Caco-2 (cell line): ENCODE data around the gene SLC39A10. TPM values are rescaled to one million over a fixed set of nuclear protein-coding genes. Genes with fewer than 3 reads are reported as not detected.
"Not testable (repeated sequence)": the region's sequence is repeated elsewhere in the genome, so short reads cannot be mapped to it uniquely, and the experiment has no call there.

Experiments
- BruUV-seq: library from RNA; stranded (reverse); fragments of 400-500 nt; replicated peaks from 2 replicates; lab custom pipeline; 2021; lab: Mats Ljungman, UMichigan
- CTCF ChIA-PET: fragments of 300-600 bp; sonication (Branson Sonifier 250); formaldehyde crosslinking; loops from one replicate; lab custom pipeline; 2022; ENCODE audit warnings: antibody characterized with exemption; lab: Charles Lee
- POLR2A ChIA-PET: fragments of 300-600 bp; sonication (Branson Sonifier 250); formaldehyde crosslinking; loops from one replicate; lab custom pipeline; 2022; ENCODE audit warnings: antibody characterized with exemption; lab: Charles Lee
- DNase-seq, 2 experiments: peaks; one replicate each; pipeline versions ENCODE4 v3.0.0 to v3.0.0-alpha.2; 2020 to 2022
- H3K27me3 ChIP-seq: replicated peaks from 2 replicates; pipeline ENCODE4 v1.6.0; 2011; ENCODE audit warnings: low read length; ENCODE audit not compliant: control insufficient read depth, insufficient read depth
- H3K36me3 ChIP-seq: 2 replicates; pipeline ENCODE4 v1.5.1; 2011; ENCODE audit warnings: low read length; ENCODE audit not compliant: control insufficient read depth, insufficient read depth
- H3K4me1 ChIP-seq: fragments of 250-450 bp; sonication (Bioruptor Pico); 2 replicates; pipeline ENCODE4 v1.5.1; 2020; ENCODE audit warnings: mild to moderate bottlenecking
- H3K4me3 ChIP-seq: 2 replicates; pipeline ENCODE4 v1.5.1; 2011; ENCODE audit warnings: low read depth, mild to moderate bottlenecking, control low read depth, low read length
- H3K9me3 ChIP-seq: fragments of 250-450 bp; sonication (Bioruptor Pico); 2 replicates; pipeline ENCODE4 v1.5.1; 2020; ENCODE audit warnings: mild to moderate bottlenecking, moderate library complexity
- H3K27ac Mint-ChIP-seq: one replicate; pipeline ENCODE4 v1.8.0; 2022; ENCODE audit warnings: mixed read lengths; ENCODE audit not compliant: unreplicated experiment
- H3K27me3 Mint-ChIP-seq: one replicate; pipeline ENCODE4 v1.8.0; 2022; ENCODE audit warnings: mixed read lengths; ENCODE audit not compliant: insufficient read depth, unreplicated experiment
- H3K36me3 Mint-ChIP-seq: one replicate; pipeline ENCODE4 v1.8.0; 2022; ENCODE audit warnings: mild to moderate bottlenecking, mixed read lengths; ENCODE audit not compliant: insufficient read depth, unreplicated experiment
- H3K4me1 Mint-ChIP-seq: one replicate; pipeline ENCODE4 v1.8.0; 2022; ENCODE audit warnings: low read depth, mixed read lengths; ENCODE audit not compliant: unreplicated experiment
- H3K4me3 Mint-ChIP-seq: one replicate; pipeline ENCODE4 v1.8.0; 2022; ENCODE audit warnings: mild to moderate bottlenecking, moderate library complexity, mixed read lengths; ENCODE audit not compliant: unreplicated experiment
- H3K9me3 Mint-ChIP-seq: one replicate; pipeline ENCODE4 v1.8.0; 2022; ENCODE audit warnings: mixed read lengths; ENCODE audit not compliant: unreplicated experiment
- CTCF ChIP-seq, 2 experiments: fragments of 200-600 bp in 1 of 2; IDR thresholded peaks; 1 replicate in 1 of 2; 2 replicates in 1 of 2; pipeline versions ENCODE4 v1.5.1 to v1.8.0; 2011 to 2022; ENCODE audit warnings: antibody characterized with exemption in 1 of 2, control low read depth in 1 of 2, inconsistent platforms in 1 of 2, low read depth in 1 of 2, low read length in 1 of 2, mild to moderate bottlenecking in 1 of 2, moderate library complexity in 1 of 2; ENCODE audit not compliant: insufficient read depth in 1 of 2, severe bottlenecking in 1 of 2, unreplicated experiment in 1 of 2
- intact Hi-C: fragments of 100-400 bp; cut with micrococcal nuclease; formaldehyde crosslinking; loops from one replicate; pipeline ENCODE4 v1.10.0; 2022; ENCODE audit not compliant: unreplicated experiment
- total RNA-seq: library from RNA; stranded (reverse); gene quantifications from 2 replicates; pipeline ENCODE4 v1.2.3, GENCODE V29; 2022

The SLC39A10 gene
- total RNA-seq, 1 experiment from 2014 or later: 45.5 TPM

GRCh38 chr2:195687320-195688086, 30.5 kb downstream of the SLC39A10 start:
- H3K9me3 Mint-ChIP-seq: peaks cover 11% of the 10 kb centered on the region
- no peak overlapping the region for H3K27ac Mint-ChIP-seq
- Histone ChIP-seq H3K36me3 (no peaks in the 10 kb centered on the region), H3K27me3 (no peaks in the 10 kb centered on the region), H3K4me3 (no peak overlapping the region), H3K4me1 (no peaks in the 10 kb centered on the region), H3K9me3 (no peaks in the 10 kb centered on the region)
- no peak overlapping the region for H3K4me3 Mint-ChIP-seq
- TF ChIP-seq CTCF (IDR thresholded peaks at IDR 0.05; ENCODE audit: insufficient read depth in 1 of 2, low read depth in 1 of 2, low read length in 1 of 2, severe bottlenecking in 1 of 2, unreplicated experiment in 1 of 2): no peak
- no peaks in the 10 kb centered on the region for H3K27me3 Mint-ChIP-seq
- H3K4me1 Mint-ChIP-seq: no peaks in the 10 kb centered on the region
- H3K36me3 Mint-ChIP-seq: peaks cover 10% of the 10 kb centered on the region
- BruUV-seq: no TSS peak
- intact Hi-C loops: no loop called here
- CTCF ChIA-PET: no interaction called here
- POLR2A ChIA-PET: no interaction called here
- no peak for DNase-seq

- POLR2A ChIA-PET, H3K36me3 ChIP-seq, DNase-seq, BruUV-seq, H3K27me3 Mint-ChIP-seq, H3K4me3 ChIP-seq, H3K4me1 ChIP-seq, H3K9me3 ChIP-seq, H3K27me3 ChIP-seq, H3K4me3 Mint-ChIP-seq, CTCF ChIA-PET, H3K36me3 Mint-ChIP-seq, H3K27ac Mint-ChIP-seq, H3K4me1 Mint-ChIP-seq, intact Hi-C loops: not testable (repeated sequence)
- H3K9me3 Mint-ChIP-seq: peaks cover 28% of the 10 kb centered on the region
Measured at GRCh38 chr2:195692531-195692930, 35.5 kb downstream of the SLC39A10 start.

GRCh38 chr2:195694553-195694952, 37.5 kb downstream of the SLC39A10 start:
- Mint-ChIP-seq H3K27me3 (no peaks in the 10 kb centered on the region), H3K9me3 (peaks cover 28% of the 10 kb centered on the region), H3K4me1 (no peaks in the 10 kb centered on the region), H3K27ac (no peak overlapping the region), H3K36me3 (peaks cover 10% of the 10 kb centered on the region), H3K4me3 (no peak overlapping the region)
- Histone ChIP-seq H3K4me3 (no peak overlapping the region), H3K9me3 (no peaks in the 10 kb centered on the region), H3K27me3 (no peaks in the 10 kb centered on the region), H3K36me3 (no peaks in the 10 kb centered on the region), H3K4me1 (no peaks in the 10 kb centered on the region)
- no peak for DNase-seq
- TF ChIP-seq CTCF (IDR thresholded peaks at IDR 0.05; ENCODE audit: insufficient read depth in 1 of 2, low read depth in 1 of 2, low read length in 1 of 2, severe bottlenecking in 1 of 2, unreplicated experiment in 1 of 2): no peak
- no TSS peak for BruUV-seq
- ChIA-PET CTCF (no interaction called here), POLR2A (no interaction called here)
- intact Hi-C loops: no loop called here
